ENCODE data around the gene B3GNT9.
"Not testable (repeated sequence)": the region's sequence is repeated elsewhere in the genome, so short reads cannot be mapped to it uniquely, and the experiment has no call there.

The B3GNT9 gene

GRCh38 chr16:67149276-67150046 is 1.3 kb downstream of the B3GNT9 start:
- no peak for DNase-seq

- no peak for DNase-seq
Observed at GRCh38 chr16:67148656-67149275, 2.0 kb downstream of the B3GNT9 start.

- DNase-seq = no peak
Observed at GRCh38 chr16:67148221-67148620, 2.6 kb downstream of the B3GNT9 start.

GRCh38 chr16:67147437-67148140 is 3.2 kb downstream of the B3GNT9 start:
- no peak for DNase-seq

- DNase-seq = no peak
Observed at GRCh38 chr16:67146523-67147357, 4.1 kb downstream of the B3GNT9 start.

- DNase-seq = no peak
Observed at GRCh38 chr16:67145746-67146145, 5.1 kb downstream of the B3GNT9 start.

GRCh38 chr16:67144943-67145342 is 5.9 kb downstream of the B3GNT9 start:
- DNase-seq = no peak

GRCh38 chr16:67142342-67142741 is 8.5 kb downstream of the B3GNT9 start:
- no peak for DNase-seq

GRCh38 chr16:67141391-67141790 is 9.4 kb downstream of the B3GNT9 start:
- no peak for DNase-seq

GRCh38 chr16:67137605-67138004 is 13.2 kb downstream of the B3GNT9 start:
- DNase-seq = no peak

GRCh38 chr16:67129422-67129821 is 21.4 kb downstream of the B3GNT9 start:
- no peak for DNase-seq

GRCh38 chr16:67128887-67129286 is 21.9 kb downstream of the B3GNT9 start:
- DNase-seq = no peak

- DNase-seq = no peak
Observed at GRCh38 chr16:67128417-67128816, 22.4 kb downstream of the B3GNT9 start.

GRCh38 chr16:67122799-67123198 is 28.0 kb downstream of the B3GNT9 start:
- not testable (repeated sequence) for DNase-seq

- no peak for DNase-seq
Observed at GRCh38 chr16:67120025-67120424, 30.8 kb downstream of the B3GNT9 start.

- no peak for DNase-seq
Observed at GRCh38 chr16:67117716-67118115, 33.1 kb downstream of the B3GNT9 start.

- peak in 1 of 2 donors; percentile 5 for DNase-seq
Observed at GRCh38 chr16:67116388-67117311, 34.1 kb downstream of the B3GNT9 start.

GRCh38 chr16:67115639-67116038 is 35.2 kb downstream of the B3GNT9 start:
- no peak for DNase-seq

- no peak for DNase-seq
Observed at GRCh38 chr16:67114793-67115192, 36.0 kb downstream of the B3GNT9 start.

GRCh38 chr16:67112591-67113399 is 38.0 kb downstream of the B3GNT9 start:
- DNase-seq = no peak

GRCh38 chr16:67111951-67112444 is 38.8 kb downstream of the B3GNT9 start:
- DNase-seq = no peak
